K562 (cell line): ENCODE data around the gene ELOVL5. TPM values are rescaled to one million over a fixed set of nuclear protein-coding genes. Genes with fewer than 3 reads are reported as not detected.

ENCODE experiments used
- ATAC-seq: fragments of 200-7000 bp; cut with Tn5 transposase; 3 replicates; pipeline ENCODE4 v1.9.1; 2020; ENCODE audit warnings: moderate library complexity
- BruUV-seq: library from RNA; stranded (reverse); fragments of 400-500 nt; replicated peaks from 2 replicates; lab custom pipeline; 2021; lab: Mats Ljungman, UMichigan
- CTCF ChIA-PET: fragments of 300-600 bp; formaldehyde crosslinking; extraction: SDS; loops from one replicate; lab custom pipeline; 2021; ENCODE audit warnings: low intra/inter-chr PET ratio; lab: Yijun Ruan, JAX
- POLR2A ChIA-PET: fragments of 300-600, 350-650 bp; sonication (Branson Sonifier 250); formaldehyde crosslinking; extraction: SDS; loops from one replicate; lab custom pipeline; 2021; ENCODE audit warnings: antibody characterized with exemption, inconsistent platforms; lab: Yijun Ruan, JAX
- DNase-seq, 4 experiments: peaks; one replicate each; pipeline versions ENCODE4 v3.0.0 to v3.0.0-alpha.2; 2011 to 2018; ENCODE audit warnings: low spot score in 3 of 4, mixed read lengths in 3 of 4; ENCODE audit errors: extremely low read depth in 1 of 4
- FAIRE-seq: peaks from 2 replicates; lab custom pipeline; 2011; peaks lifted over from hg19 to GRCh38; lab: Jason Lieb, UNC
- H2AFZ ChIP-seq: 2 replicates; pipeline ENCODE4 v1.6.0; 2011; ENCODE audit warnings: low read depth, low read length, control low read depth, inconsistent platforms
- H3K27ac ChIP-seq: fragments of 200-600 bp; 3 replicates; pipeline ENCODE4 v1.8.0; 2011; ENCODE audit warnings: low read depth, mild to moderate bottlenecking, control low read depth, inconsistent platforms, low read length, moderate library complexity, mixed read lengths; ENCODE audit errors: extremely low read depth
- H3K27me3 ChIP-seq, 2 experiments: fragments of 300-600 bp in 1 of 2; 2 replicates in 1 of 2; 3 replicates in 1 of 2; pipeline versions ENCODE4 v1.6.0 to v1.8.0; 2011; ENCODE audit warnings: inconsistent platforms in 2 of 2, low read length in 2 of 2, mild to moderate bottlenecking in 1 of 2, mixed read lengths in 1 of 2, moderate library complexity in 1 of 2; ENCODE audit not compliant: control insufficient read depth in 2 of 2, insufficient read depth in 2 of 2
- H3K36me3 ChIP-seq: fragments of 300-600 bp; 3 replicates; pipeline ENCODE4 v1.8.0; 2011; ENCODE audit warnings: mild to moderate bottlenecking, low read length, inconsistent platforms; ENCODE audit not compliant: control insufficient read depth, insufficient read depth
- H3K4me1 ChIP-seq, 2 experiments: fragments of 200-600 bp in 1 of 2; replicated peaks in 1 of 2; 2 replicates in 1 of 2; 3 replicates in 1 of 2; pipeline versions ENCODE4 v1.5.1 to v1.8.0; 2011; ENCODE audit warnings: inconsistent platforms in 2 of 2, low read length in 2 of 2, mild to moderate bottlenecking in 1 of 2, mixed read lengths in 1 of 2, moderate library complexity in 1 of 2; ENCODE audit not compliant: control insufficient read depth in 2 of 2, insufficient read depth in 2 of 2
- H3K4me2 ChIP-seq: 2 replicates; pipeline ENCODE4 v1.6.1; 2011; ENCODE audit warnings: low read length, control low read depth, inconsistent platforms, mixed read lengths; ENCODE audit not compliant: insufficient read depth
- H3K4me3 ChIP-seq: fragments of 200-600 bp; sonication (generic), shearing (Covaris generic); 2 replicates; pipeline ENCODE4 v1.5.1; 2016; ENCODE audit warnings: control low read depth, inconsistent platforms
- H3K79me2 ChIP-seq: fragments of 200-600 bp; 3 replicates; pipeline ENCODE4 v1.8.0; 2011; ENCODE audit warnings: low read length, inconsistent platforms; ENCODE audit not compliant: control insufficient read depth, insufficient read depth
- H3K9ac ChIP-seq, 2 experiments: 2 replicates each; pipeline versions ENCODE4 v1.6.0 to v1.6.1; 2011; ENCODE audit warnings: low read depth in 2 of 2, low read length in 2 of 2, control low read depth in 1 of 2, inconsistent platforms in 1 of 2, mild to moderate bottlenecking in 1 of 2, mixed read lengths in 1 of 2; ENCODE audit not compliant: insufficient read depth in 1 of 2
- H3K9me1 ChIP-seq: one replicate; pipeline ENCODE4 v1.6.0; 2011; ENCODE audit warnings: inconsistent platforms, mild to moderate bottlenecking, low read length, moderate library complexity; ENCODE audit not compliant: control insufficient read depth, insufficient read depth
- H3K9me3 ChIP-seq: replicated peaks from 2 replicates; pipeline ENCODE4 v1.5.1; 2011; ENCODE audit warnings: low read depth, low read length, inconsistent platforms; ENCODE audit not compliant: control insufficient read depth, insufficient read depth
- H4K20me1 ChIP-seq: replicated peaks from 2 replicates; pipeline ENCODE4 v1.6.1; 2011; ENCODE audit warnings: low read length, inconsistent platforms, mixed read lengths; ENCODE audit not compliant: control insufficient read depth, insufficient read depth
- HMG20B ChIP-seq: fragments of 250-450 bp; sonication (Bioruptor Pico); IDR thresholded peaks from 2 replicates; pipeline ENCODE4 v1.5.0; 2021; ENCODE audit warnings: mild to moderate bottlenecking
- MTA1 ChIP-seq: fragments of 450-650 bp; IDR thresholded peaks from 2 replicates; pipeline ENCODE4 v1.6.1; 2017; ENCODE audit warnings: borderline replicate concordance
- NFE2 ChIP-seq: IDR thresholded peaks from 2 replicates; pipeline ENCODE4 v1.6.1; 2014; ENCODE audit warnings: antibody characterized with exemption, low read depth
- POLR2G ChIP-seq: fragments of 200-400 bp; formaldehyde crosslinking; IDR thresholded peaks from 2 replicates; pipeline ENCODE4 v1.6.1; 2017; ENCODE audit warnings: low read depth, mild to moderate bottlenecking, antibody characterized with exemption, low read length, moderate library complexity
- XRCC3 ChIP-seq: fragments of 450-650 bp; IDR thresholded peaks from 2 replicates; pipeline ENCODE4 v1.6.1; 2017; ENCODE audit warnings: mild to moderate bottlenecking, moderate library complexity
- ZNF124 ChIP-seq: sonication (generic); formaldehyde crosslinking; IDR thresholded peaks from 2 replicates; pipeline ENCODE4 v1.8.1; 2022; ENCODE audit warnings: missing genetic modification reagents
- ZNF316 ChIP-seq: fragments of 450-650 bp; IDR thresholded peaks from 2 replicates; pipeline ENCODE4 v1.6.1; 2016
- WGBS: fragments of 100-300 bp; shearing (Covaris generic); methylation state at CpG from one replicate; pipeline ENCODE4 v1.1.6; 2016; ENCODE audit warnings: low coverage, mixed read lengths; ENCODE audit not compliant: insufficient coverage; ENCODE audit errors: missing lambda C conversion rate; 5-methylcytosine and 5-hydroxymethylcytosine counted together
- in situ Hi-C: fragments of 300-500 bp; cut with MboI; formaldehyde crosslinking; loops from 4 replicates; pipeline ENCODE4 v1.15.0; 2018; ENCODE audit warnings: inconsistent platforms, mixed read lengths
- intact Hi-C: fragments of 100-400 bp; cut with micrococcal nuclease; formaldehyde crosslinking; loops from 2 replicates; pipeline ENCODE4 v1.14.2; 2022
- polyA plus RNA-seq, 8 experiments: library from polyadenylated mRNA; depleted of rRNA in 4 of 8; stranded (reverse) in 5 of 8; unstranded in 3 of 8; fragments of >200 nt; fragmentation: Nextera tagmentation in 2 of 8; fragmentation: Illumina TruSeq in 1 of 8; extraction: Ambion mirVana in 2 of 8; extraction: Trizol in 1 of 8; gene quantifications; 2 replicates each; pipeline versions ENCODE4 v1.2.1 to v1.2.3, GENCODE V29; 2011 to 2014; ENCODE audit warnings: inconsistent platforms in 1 of 8, missing spikeins in 1 of 8
- total RNA-seq, 7 experiments: library from RNA; depleted of rRNA in 6 of 7; stranded (reverse); fragments of >200 nt in 6 of 7; fragmentation: Illumina TruSeq in 2 of 7; extraction: Trizol in 2 of 7; gene quantifications; 2 replicates each; pipeline versions ENCODE4 v1.2.1 to v1.2.3, GENCODE V29; 2011 to 2021; ENCODE audit warnings: low replicate concordance in 1 of 7
- TF ChIP-seq, protein P1 (sequence below): IDR thresholded peaks from 3 replicates; pipeline ENCODE4 v1.6.1; 2011; ENCODE audit warnings: borderline replicate concordance, mild to moderate bottlenecking; ENCODE audit not compliant: insufficient read length, insufficient read depth
- TF ChIP-seq, protein P2 (sequence below): fragments of 450-650 bp; formaldehyde crosslinking; IDR thresholded peaks from 2 replicates; pipeline ENCODE4 v1.4.0; 2020; ENCODE audit warnings: mild to moderate bottlenecking, moderate library complexity
- TF ChIP-seq, protein P3 (sequence below), 2 experiments: IDR thresholded peaks; 2 replicates each; pipeline ENCODE4 v1.6.1; 2012; ENCODE audit warnings: improper control_type of control experiment in 2 of 2, low read depth in 2 of 2, low read length in 2 of 2, borderline replicate concordance in 1 of 2
- TF ChIP-seq, protein P4 (sequence below): fragments of 250-450 bp; sonication (Bioruptor Pico); IDR thresholded peaks from 2 replicates; pipeline ENCODE4 v1.9.0; 2021; ENCODE audit warnings: mild to moderate bottlenecking

ELOVL5 gene
- total and polyA plus RNA-seq, 9 of the 15 experiments (the other 6 are each of a cell fraction or from before 2014, with no cell fraction given) = 70.6 to 245 (median 132) TPM

DNA sequence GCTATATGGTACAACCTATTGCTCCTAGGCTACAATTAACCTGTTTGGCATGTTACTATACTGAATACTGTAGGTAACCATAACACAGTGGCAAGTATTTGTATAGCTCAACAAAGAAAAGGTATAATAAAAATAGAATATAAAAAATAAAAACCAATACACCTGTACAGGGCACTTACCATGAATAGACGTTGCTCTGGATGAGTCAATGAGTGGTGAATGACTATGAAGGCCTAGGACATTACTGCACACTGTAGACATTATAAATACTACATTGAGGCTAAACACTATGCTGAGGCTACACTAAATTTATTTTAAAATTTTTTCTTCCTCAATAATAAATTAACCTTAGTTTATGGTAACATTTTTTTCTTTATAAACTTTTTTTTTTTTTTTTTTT is 18.6 kb downstream of the ELOVL5 start:
- FAIRE-seq (no peak), DNase-seq (no peak), ATAC-seq (no peak)
- no peaks in the 10 kb centered on the region for H3K27me3 ChIP-seq
- H3K9me1 ChIP-seq = peaks cover 2% of the 10 kb centered on the region
- H3K4me3 ChIP-seq = no peak overlapping the region
- peaks cover 28% of the 10 kb centered on the region for H4K20me1 ChIP-seq
- no peak overlapping the region for H2AFZ ChIP-seq
- peaks cover 11 to 43% of the 10 kb centered on the region in 2 experiments for H3K4me1 ChIP-seq
- intact Hi-C loops = no loop called here
- peaks cover 100% of the 10 kb centered on the region for H3K79me2 ChIP-seq
- ChIA-PET CTCF (no interaction called here), POLR2A (interaction anchor here (2.0 to 3.0 kb wide), 2 partner anchors 12 to 17 kb away, joined by 9 to 13 read pairs; no protein-coding TSS in a partner anchor)
- no peaks in the 10 kb centered on the region for H3K9me3 ChIP-seq
- no peak for TF ChIP-seq HMG20B (CRISPR knock-in tag)
- TF ChIP-seq MTA1 = no peak
- no peak for TF ChIP-seq XRCC3
- no peak overlapping the region for H3K4me2 ChIP-seq
- in situ Hi-C loops = no loop called here
- H3K27ac ChIP-seq = no peak overlapping the region
- BruUV-seq = no TSS peak
- H3K9ac ChIP-seq = no peak overlapping the region
- 39% methylated on average over 1 of the region's 1 CpG for WGBS
- H3K36me3 ChIP-seq = peaks cover 43% of the 10 kb centered on the region

DNA sequence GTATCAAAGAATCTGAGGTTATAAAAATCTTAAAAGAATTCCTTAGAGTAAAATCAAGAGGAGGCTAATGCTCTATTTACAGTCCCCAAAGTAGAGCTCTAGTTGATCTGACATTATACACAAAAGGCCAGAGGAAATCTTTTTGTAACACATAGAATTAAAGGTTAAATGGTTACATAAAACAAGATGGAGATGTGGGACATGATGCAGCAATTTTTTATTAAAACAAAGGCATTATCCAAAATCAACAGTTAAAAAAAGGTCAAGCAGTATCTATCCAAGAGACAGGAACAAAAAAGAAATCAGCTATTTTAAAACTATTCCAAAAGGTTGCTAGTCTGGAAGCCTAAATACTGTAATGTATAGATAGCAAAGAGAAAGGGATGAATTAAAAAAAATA is 20.4 kb downstream of the ELOVL5 start:
- no peak overlapping the region for H2AFZ ChIP-seq
- H3K27me3 ChIP-seq = no peaks in the 10 kb centered on the region
- intact Hi-C loops = no loop called here
- H3K79me2 ChIP-seq = peaks cover 100% of the 10 kb centered on the region
- DNase-seq (no peak), FAIRE-seq (no peak), ATAC-seq (no peak)
- no peaks in the 10 kb centered on the region for H3K9me1 ChIP-seq
- no peak overlapping the region for H3K4me3 ChIP-seq
- no peaks in the 10 kb centered on the region for H3K9me3 ChIP-seq
- peaks cover 26% of the 10 kb centered on the region for H4K20me1 ChIP-seq
- in situ Hi-C loops = no loop called here
- no peak overlapping the region for H3K9ac ChIP-seq
- BruUV-seq = no TSS peak
- H3K36me3 ChIP-seq = peaks cover 36% of the 10 kb centered on the region
- no peak overlapping the region for H3K27ac ChIP-seq
- ChIA-PET POLR2A (interaction anchor here (0.5 to 3.0 kb wide), 7 partner anchors 10 to 403 kb away, joined by 3 to 13 read pairs (median 4); no protein-coding TSS in a partner anchor), CTCF (no interaction called here)
- H3K4me1 ChIP-seq = peaks cover 14 to 34% of the 10 kb centered on the region in 2 experiments
- H3K4me2 ChIP-seq = no peak overlapping the region
- TF ChIP-seq, protein P1, sequence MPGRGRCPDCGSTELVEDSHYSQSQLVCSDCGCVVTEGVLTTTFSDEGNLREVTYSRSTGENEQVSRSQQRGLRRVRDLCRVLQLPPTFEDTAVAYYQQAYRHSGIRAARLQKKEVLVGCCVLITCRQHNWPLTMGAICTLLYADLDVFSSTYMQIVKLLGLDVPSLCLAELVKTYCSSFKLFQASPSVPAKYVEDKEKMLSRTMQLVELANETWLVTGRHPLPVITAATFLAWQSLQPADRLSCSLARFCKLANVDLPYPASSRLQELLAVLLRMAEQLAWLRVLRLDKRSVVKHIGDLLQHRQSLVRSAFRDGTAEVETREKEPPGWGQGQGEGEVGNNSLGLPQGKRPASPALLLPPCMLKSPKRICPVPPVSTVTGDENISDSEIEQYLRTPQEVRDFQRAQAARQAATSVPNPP = no peak
- TF ChIP-seq, protein P2, sequence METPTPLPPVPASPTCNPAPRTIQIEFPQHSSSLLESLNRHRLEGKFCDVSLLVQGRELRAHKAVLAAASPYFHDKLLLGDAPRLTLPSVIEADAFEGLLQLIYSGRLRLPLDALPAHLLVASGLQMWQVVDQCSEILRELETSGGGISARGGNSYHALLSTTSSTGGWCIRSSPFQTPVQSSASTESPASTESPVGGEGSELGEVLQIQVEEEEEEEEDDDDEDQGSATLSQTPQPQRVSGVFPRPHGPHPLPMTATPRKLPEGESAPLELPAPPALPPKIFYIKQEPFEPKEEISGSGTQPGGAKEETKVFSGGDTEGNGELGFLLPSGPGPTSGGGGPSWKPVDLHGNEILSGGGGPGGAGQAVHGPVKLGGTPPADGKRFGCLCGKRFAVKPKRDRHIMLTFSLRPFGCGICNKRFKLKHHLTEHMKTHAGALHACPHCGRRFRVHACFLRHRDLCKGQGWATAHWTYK (CRISPR knock-in tag) = no peak
- TF ChIP-seq, protein P3, sequence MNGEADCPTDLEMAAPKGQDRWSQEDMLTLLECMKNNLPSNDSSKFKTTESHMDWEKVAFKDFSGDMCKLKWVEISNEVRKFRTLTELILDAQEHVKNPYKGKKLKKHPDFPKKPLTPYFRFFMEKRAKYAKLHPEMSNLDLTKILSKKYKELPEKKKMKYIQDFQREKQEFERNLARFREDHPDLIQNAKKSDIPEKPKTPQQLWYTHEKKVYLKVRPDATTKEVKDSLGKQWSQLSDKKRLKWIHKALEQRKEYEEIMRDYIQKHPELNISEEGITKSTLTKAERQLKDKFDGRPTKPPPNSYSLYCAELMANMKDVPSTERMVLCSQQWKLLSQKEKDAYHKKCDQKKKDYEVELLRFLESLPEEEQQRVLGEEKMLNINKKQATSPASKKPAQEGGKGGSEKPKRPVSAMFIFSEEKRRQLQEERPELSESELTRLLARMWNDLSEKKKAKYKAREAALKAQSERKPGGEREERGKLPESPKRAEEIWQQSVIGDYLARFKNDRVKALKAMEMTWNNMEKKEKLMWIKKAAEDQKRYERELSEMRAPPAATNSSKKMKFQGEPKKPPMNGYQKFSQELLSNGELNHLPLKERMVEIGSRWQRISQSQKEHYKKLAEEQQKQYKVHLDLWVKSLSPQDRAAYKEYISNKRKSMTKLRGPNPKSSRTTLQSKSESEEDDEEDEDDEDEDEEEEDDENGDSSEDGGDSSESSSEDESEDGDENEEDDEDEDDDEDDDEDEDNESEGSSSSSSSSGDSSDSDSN (IDR thresholded peaks at IDR 0.05; ENCODE audit: borderline replicate concordance in 1 of 2, low read depth in 2 of 2, low read length in 2 of 2) = no peak
- TF ChIP-seq ZNF316 = peak; percentile 45; the same call in 1 of the 2 replicates
- no peak for TF ChIP-seq POLR2G
- TF ChIP-seq, protein P4, sequence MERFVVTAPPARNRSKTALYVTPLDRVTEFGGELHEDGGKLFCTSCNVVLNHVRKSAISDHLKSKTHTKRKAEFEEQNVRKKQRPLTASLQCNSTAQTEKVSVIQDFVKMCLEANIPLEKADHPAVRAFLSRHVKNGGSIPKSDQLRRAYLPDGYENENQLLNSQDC (CRISPR knock-in tag) = no peak
- TF ChIP-seq ZNF124 (CRISPR knock-in tag) = no peak
- TF ChIP-seq NFE2 = peak; percentile 61
